Measurements from ENCODE around the gene GJE1.

Gene GJE1

GRCh38 chr6:142167486-142167885 is 34.8 kb downstream of the GJE1 start:
- no peak for DNase-seq

- DNase-seq = no peak
These were observed 38.6 kb downstream of the GJE1 start for GRCh38 chr6:142171351-142171750.

- DNase-seq = no peak
These were observed 40.0 kb downstream of the GJE1 start for GRCh38 chr6:142172758-142173157.

GRCh38 chr6:142173980-142174379 is 41.3 kb downstream of the GJE1 start:
- no peak for DNase-seq

GRCh38 chr6:142174703-142175102 is 42.0 kb downstream of the GJE1 start:
- no peak for DNase-seq

GRCh38 chr6:142178129-142178528 is 45.4 kb downstream of the GJE1 start:
- DNase-seq = no peak

- no peak for DNase-seq
These were observed 49.3 kb downstream of the GJE1 start for GRCh38 chr6:142182004-142182403.

- no peak for DNase-seq
These were observed 50.6 kb downstream of the GJE1 start for GRCh38 chr6:142183351-142183750.

- no peak for DNase-seq
These were observed 51.6 kb downstream of the GJE1 start for GRCh38 chr6:142184307-142184706.
